GM21526 (cell line): ENCODE data around the gene FOCAD.

Experiments
- ATAC-seq: cut with Tn5 transposase; IDR thresholded peaks from one replicate; pipeline ENCODE4 v1.9.1; 2021; ENCODE audit warnings: moderate library complexity; ENCODE audit not compliant: unreplicated experiment, low FRiP score

Gene FOCAD

DNA sequence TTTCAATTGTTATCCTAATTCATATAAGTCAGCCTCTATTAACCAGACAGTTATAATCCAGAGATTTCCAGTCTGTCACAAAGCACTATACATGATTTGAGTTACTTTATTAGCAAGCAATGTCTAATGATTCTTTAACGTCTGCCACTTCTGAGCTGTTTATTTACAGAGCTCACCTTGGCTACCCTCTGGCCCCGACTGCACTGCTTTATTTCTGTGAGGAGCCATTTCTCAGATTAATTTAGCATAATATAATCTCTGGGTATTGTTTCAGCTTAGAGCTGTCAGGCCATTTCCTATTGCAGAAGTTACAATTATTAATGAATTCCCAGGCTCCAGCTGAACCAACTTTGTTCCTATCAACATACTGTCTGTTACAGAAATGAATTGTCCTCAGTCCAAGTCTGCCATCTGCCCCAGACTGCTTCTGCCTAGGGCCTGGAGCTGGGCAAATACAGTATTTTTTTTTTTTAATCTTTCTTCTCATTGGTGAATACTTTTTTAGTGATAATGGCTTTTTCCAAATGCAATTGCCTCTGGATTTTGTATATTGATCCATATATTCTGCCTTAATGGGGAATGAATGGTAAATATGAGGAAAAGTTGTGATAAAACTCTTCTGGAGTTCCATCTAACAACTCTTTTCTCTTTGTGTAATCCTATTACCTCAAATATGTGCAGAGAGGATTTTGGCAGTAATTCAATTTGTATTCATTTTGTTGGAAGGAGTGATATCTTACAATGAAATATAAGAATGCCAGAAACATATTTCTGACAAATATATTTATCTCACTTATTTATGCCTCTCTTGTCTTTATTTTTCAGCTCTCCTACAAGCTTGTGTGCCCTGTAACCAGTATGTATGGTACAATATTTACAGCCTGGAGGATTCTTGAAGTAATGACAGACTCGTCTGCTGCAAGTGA, 104.7 kb downstream of the FOCAD start:
- ATAC-seq = no peak

DNA sequence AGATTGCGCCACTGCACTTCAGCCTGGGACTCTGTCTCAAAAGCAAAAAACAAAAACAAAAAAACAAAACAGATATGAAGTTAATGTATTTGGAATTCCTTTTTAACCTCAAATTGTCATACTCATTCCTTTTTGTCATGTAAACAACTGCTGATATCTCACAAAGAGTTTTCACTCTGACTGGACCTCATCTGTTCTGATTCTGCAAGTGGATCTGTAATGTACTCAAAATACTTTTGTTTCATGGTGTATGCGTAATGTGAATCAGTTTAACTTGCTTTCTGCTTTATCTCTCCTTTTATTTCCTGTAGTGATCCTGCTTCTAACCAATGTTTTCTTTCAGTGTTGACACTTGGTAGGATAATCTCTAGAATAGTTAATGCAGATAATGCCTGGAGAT, 106.7 kb downstream of the FOCAD start:
- ATAC-seq = no peak

DNA sequence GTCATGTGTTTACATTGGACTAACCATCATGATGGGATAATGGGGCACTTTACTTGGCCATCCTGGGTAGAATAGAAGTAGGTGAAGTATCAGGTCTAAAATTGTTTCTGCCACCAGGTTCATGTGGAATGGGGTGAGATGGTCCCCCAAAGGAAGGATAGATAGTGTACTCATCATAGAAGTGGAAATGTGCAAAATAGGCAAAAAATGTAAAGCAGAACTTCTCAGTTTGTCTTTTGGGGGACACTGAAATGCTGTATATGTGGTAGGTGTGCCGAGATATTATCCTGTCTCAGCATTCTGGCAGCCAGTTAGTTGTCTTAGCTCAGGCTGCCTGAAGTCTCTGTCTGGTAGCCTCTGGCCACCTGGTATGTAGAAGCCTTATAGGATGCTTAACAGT, 107.6 kb downstream of the FOCAD start:
- no peak for ATAC-seq

DNA sequence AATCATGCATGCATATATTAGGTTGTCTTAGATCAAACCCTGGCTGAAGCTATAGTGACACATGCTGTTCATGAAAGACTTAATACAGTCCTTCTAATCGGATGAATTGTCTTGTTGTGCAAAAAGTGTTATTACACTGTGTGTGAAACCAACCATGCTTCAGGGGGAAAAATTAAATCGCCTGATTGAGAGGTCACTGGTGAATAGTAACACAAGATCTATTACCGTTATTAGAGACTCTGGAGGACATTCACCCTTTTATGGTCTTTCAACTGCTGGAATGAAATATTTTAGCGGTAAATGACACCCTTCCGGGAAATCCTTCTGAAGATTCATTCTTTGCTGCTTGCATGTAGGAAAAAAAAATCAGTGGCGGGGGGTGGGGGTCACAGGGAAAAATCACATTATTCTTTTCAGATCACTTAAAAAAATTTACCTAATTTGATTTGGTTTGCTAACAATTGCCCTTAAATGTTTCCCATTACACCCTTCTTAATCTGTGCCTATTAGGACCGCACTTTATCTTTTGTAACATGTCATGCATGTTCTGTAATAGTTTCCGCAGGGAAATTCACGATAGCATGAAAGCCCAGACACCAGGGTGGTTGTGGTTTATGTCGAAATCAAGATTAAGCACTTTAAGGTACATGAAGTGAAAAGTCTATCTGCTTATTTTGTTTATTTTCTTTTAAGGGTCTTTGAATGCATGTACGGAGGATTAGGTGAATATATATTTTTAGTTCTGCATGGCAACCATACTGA, 120.6 kb downstream of the FOCAD start:
- ATAC-seq = no peak

DNA sequence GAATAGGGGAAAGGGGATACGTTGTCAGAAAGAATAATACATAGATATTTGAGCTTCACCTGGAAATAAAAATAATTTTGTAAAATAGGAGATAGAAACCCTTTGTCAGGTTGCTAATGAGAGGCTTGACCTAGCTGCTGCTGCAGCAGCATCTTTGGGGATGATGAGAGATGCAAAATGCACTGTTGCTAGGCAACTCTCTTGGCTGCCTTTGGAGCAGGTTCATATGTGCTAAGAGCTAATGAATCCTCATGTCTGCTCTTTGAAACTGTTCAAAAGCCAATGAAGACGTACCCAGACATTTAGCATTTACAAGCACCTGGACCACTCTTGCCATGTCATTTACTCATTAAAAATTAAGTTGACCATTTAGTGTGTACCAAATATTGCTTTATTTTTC, 121.7 kb downstream of the FOCAD start:
- ATAC-seq = no peak

DNA sequence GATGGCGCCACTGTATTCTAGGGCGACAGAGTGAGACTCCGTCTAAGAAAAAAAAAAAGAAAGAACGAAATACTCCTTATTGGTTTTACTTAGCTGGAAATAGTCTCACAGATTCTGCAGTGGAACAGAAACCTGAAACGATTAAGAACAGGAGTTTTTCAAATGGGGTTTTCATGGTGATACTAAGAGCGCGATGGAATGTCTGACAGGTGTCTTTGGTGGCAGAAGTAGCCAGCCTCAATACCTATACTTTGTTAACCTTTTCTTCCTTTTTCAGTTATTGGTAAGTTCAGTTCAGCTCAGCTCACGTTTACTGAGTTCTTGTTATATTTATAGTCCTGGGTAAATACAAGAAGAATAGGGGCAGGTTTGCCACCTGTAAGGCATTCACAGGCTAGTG, 123.9 kb downstream of the FOCAD start:
- ATAC-seq = no peak

DNA sequence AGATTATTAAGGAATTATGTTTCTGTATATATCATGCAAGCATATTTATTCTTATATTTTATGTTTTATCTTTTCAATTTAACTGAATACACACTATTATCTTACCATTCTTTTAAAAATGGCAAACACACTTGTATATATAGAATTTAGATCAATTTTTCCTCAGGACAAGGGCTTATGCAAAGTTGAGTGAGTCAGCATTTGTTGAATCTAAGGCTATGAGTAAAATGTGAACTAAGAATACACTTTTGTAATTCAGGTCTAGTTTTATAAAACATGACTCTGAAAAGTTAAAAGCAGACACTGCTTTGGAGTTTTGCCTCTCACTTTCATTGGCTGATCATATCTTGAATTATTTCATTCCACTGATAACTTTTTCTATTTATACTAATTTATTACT, 127.8 kb downstream of the FOCAD start:
- ATAC-seq = no peak

DNA sequence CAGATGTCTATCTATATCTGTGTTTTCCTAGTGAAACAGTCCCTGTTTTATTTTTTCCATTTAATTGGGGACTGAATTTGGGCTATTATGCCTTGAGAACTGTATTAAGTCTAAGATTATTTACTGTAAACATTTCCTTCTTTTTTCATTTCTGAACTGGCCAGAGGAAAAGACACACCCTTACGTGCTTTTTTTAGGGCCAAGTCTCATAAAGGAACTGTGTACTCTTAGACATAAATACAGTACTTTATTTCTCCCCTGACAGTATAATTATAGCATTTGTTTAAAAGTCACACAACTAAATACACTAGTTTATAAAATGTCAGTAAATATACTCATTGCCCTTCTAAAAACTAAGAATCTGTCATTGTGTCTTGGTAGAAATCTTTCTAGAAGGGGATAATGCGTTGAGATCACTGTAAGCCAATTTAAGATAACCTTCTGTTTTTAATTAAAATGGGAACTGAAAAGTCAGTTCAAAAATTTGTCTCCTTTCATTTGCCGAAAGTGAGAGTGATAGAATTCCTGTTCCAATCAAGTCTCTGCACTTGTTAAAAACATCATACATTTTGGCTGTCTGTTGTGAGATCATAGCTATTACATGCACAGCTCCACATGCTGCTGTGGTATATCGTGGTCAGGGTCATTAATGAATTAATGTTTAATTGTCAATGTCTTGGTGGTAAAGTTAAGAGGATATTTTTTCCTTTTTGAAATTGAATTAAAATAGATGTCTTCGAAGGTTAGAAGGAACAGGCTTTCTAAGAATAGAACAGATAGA, 132.1 kb downstream of the FOCAD start:
- no peak for ATAC-seq

DNA sequence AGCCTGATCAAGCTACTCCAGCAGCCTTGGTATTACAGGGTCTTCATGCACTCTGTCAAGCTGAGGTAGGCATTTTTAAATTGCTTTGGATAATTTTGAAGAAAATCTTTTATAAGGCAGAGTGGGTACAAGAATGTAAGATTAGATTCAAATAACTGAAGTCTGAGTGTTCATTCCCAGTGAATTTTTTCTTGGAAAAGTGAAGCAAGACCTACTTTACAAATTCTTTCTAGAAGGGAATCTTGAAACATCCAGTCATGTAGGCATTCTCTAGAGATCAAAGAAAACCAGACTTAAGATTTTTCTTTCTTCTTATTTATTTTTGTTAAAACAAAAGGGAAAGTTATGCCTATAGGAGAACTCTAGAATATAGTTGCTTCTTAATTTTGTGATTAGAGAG, 139.0 kb downstream of the FOCAD start:
- no peak for ATAC-seq

DNA sequence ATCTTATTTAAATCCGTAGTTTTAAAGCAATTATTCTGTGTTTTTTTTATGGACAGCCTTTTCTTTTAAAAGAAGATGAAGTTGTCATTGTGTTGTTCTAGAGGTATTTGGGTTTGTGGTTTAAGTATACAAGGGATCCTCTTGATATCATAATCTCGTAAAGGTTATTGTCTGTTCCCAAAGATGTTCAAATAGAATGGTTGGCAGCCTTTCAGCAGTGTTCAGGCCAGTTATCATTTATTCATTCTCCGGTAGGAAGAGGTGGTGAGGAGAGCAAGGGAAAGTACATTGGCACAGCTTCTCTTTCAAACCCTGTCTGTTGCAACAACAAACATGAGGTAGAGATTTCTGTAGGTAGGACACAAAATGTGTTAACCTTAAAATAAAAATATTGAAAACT, 147.0 kb downstream of the FOCAD start:
- no peak for ATAC-seq

DNA sequence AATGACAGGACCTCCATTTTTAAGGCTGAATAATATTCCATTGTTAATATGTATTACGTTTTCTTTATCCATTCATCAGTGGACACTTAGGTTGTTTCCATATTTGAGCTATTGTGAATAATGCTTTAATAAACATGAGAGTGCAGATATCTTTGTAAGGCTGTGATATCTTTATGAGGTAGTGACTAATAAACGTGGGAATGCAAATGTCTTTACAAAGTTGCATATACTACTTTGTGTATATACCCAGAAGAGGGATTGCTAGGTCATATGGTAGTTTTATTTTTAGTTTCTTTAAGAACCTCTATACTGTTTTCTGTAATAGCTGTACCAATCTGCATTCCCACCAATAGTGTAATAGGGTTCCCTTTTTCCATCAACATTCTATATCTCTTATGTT, 148.7 kb downstream of the FOCAD start:
- ATAC-seq = no peak

DNA sequence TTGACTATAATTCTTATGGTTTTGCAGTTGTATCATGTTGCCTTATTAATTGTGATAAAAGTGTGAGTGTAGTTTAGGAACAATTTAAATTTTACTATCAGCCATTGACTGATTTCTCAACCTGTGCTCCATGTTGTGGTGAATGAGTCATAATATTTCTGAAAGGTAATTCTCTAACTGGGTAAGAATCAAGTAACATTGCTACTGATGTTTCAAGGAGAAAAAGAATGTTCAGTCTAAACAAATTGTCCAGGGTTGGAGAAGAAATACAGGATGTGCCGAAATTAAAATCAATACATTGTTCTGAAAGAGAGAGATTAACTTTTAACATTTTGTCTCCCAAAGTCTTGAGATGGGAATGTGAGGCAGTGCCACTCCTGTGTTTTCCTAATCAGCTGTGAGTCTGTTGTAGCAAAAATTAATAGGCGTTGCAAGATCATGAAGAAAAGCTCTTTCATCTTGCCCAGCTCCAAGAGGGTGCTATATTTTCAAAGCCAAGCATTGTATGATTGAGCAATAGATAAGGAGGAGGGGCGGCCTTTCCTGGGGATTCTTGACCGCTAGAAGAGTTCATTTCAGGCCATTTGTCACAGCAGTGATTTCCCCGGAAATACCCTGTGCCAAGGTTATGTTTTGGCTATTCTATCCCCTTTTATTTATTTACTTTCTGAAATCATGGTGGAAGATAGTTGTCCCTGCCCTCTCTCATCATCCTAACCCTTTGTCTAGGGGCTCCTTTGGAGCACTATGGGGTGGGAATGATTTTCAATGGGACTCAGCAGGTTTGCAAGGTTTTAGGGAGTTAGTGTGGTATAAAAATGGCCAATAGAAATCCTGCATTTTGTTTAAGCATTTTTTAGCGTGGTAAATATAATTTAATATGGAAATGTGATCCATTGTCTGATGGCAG, 151.6 kb downstream of the FOCAD start:
- ATAC-seq = no peak

DNA sequence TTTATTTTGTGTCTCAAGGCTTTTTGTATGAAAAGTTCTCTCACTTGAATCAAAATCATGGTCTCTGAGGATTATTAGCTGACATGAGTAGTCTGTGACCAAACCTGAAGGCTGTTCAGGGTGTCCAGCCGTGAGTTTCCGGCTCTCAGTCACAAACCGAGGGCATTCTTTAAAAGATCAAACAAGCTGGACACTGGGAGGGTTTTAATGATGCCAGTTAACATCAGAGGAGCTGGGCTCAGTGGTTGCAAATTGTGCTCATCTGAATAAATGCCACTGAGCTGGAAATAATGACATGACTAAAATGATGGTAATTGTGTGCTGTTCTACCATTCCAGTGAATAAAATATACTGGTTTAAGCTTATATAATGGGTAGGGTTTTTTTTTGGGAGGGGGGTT, 153.1 kb downstream of the FOCAD start:
- ATAC-seq = no peak

DNA sequence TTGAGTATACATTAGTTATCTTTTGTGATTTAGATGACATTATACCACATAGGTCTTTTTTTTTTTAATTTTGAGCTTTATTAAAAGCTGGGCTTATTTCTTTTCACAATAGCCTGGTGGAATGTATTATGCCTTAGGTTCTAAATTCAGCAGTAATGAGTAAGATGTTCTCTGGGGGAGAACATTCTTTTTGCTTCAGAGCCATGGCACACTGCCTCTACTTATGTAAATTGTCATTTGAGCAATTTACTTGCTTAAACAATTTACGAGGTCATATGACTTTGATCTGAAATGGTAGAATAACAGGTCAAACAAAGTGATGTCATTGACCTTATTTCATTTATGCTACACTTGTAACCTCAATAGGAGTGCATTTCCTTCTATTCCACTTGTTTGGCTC, 154.2 kb downstream of the FOCAD start:
- ATAC-seq = no peak

DNA sequence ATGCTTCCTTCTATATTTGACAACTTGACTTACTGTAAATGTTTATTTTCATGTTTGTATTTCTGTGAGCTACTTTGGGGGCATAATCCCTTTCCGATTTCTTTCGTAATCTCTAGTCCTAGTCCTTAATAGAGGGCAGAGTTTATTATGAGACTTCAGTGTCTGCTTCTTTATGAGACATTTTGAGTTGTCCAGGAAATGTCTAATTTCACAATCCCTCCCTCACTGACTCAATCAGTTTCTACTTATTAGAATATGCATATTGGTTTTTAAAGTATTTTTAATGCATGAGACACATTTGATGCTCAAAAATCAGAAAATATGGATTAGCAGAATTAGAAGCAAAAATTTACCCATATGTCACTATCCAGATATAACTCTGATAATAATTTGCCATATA, 160.9 kb downstream of the FOCAD start:
- ATAC-seq = no peak

DNA sequence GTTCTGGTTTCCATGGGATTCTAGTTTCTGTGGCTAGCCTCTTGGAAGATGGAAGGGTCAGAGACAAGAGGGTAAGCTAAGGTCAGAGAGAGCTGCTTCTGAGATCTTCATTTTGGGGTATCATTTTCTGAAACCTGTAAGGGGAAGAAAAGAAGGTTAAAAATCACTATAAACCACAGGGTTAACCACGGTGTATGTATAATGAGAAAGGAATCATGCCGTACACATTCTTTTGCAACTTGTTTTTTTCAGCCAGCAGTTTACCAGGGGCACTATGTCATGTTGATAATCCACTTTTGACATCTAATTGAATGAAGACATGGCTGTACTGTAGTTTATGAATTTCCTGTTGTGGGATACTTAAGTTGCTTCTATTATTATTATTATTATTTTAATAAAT, 164.4 kb downstream of the FOCAD start:
- no peak for ATAC-seq

DNA sequence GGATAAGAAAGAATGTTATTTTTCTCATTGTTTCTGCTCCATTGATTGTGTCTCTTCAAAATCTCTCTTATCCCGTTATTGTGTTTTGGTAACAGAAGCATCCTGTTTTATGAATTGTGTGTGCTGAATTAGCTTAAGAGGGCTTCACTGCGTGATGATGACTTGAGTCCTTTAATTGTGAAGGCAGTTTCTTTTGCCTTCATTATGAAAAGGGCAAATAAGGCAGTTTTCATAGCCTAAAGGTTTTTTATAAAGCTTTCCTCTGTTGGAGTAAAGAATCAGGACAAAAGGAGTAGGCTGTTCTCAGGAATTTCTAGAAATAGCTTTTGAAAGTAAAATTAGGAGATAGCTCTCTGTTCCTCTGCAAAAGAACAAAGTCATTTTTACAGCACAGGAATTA, 169.8 kb downstream of the FOCAD start:
- no peak for ATAC-seq

DNA sequence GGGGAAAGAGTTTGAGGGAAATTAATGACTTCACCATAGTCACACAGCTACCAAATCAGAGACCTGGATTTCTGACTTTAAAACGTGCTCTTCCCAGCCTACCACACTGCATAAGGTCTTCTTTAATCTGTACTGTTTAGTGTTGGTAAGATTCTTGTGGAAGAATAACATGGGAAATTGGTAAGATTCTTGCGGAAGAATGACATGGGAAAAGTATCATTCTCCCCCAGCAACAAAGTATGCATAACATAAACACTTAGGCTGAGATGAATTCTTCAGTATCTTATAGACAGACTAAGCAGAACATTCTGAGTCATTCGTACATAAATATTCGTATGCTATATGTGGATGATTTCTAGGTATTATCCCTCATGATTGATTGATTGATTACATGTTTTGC, 170.4 kb downstream of the FOCAD start:
- ATAC-seq = no peak

DNA sequence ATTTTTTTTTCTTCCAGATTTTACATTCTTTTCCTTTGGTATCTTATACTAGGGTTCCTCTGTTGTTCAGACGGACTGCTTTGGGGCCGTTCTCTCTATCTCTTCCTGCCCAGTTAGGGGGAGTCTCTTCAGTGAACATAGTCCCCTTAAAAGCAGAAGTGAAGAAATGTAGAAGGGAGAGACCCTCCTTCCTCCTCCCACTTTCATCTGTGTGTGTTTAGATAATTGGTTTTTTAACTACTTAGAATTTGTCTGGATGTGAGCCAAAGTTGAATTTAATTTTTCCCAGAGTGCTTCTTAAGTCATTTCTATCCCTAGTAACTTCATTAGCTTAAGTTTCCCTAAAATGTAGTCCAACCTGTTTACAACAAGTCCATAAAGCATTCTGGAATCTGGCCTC, 179.9 kb downstream of the FOCAD start:
- ATAC-seq = no peak

DNA sequence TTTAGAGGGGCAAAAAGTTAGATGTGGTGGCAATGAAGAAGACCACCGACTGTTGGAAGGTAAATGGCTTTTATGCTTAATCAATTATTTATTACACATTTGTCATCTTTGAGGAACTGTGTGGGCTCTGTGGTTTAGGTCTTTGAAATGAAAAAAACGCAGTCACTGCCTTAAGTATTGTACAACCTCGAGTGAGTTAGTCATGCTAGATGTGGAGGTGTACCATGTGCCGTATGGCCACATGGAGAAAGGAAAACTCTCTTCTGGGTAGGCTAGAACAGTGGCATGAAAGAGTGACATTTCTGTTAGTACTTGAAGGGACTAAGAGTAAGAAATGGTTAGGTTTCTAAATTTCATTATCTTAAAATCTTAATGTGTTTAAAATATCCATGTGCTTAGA, 181.3 kb downstream of the FOCAD start:
- no peak for ATAC-seq
